ENCODE results near the gene TMEM240. TPM values are rescaled to one million over a fixed set of nuclear protein-coding genes. Genes with fewer than 3 reads are reported as not detected.
"Not testable (repeated sequence)": the region's sequence is repeated elsewhere in the genome, so short reads cannot be mapped to it uniquely, and the experiment has no call there.

TMEM240 gene
- total RNA-seq, 2 experiments from 2014 or later, result not detected

DNA sequence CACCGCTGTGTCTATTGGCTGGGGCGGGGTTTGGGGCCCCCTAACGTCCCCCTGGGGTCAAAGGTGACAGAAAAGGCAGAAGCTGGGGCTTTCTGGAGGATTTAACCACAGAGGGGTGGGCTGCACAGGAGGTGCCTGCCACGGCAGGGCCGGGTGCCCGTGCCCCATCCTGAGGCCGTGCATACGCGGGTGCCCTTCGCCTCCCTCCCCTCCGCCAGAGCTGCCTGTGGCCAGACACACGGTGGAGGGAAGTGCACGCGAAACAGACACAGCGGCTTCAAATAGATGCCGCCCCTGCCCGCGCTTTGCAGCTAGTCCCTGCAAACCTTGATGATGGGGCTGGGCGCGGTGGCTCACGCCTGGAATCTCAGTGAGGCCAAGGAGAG lies 31.0 kb downstream of the TMEM240 start:
- not testable (repeated sequence) for H3K27me3 Mint-ChIP-seq (ENCODE audit: low read depth); H3K36me3 Mint-ChIP-seq (ENCODE audit: low read depth); H3K9me3 Mint-ChIP-seq; H3K27ac Mint-ChIP-seq; H3K4me3 Mint-ChIP-seq; DNase-seq
- intact Hi-C loops (cut with micrococcal nuclease), result loop anchor here (5.0 kb wide), 1 partner anchor 202 kb away; the partner anchor contains the start of genes ACAP3 and PUSL1
- peaks cover 19% of the 10 kb centered on the region for H3K4me1 Mint-ChIP-seq (ENCODE audit: low read depth)
- CTCF ChIA-PET, result interaction anchor here (0.7 kb wide), 1 partner anchor 120 kb away, joined by 4 read pairs; no protein-coding TSS in a partner anchor

DNA sequence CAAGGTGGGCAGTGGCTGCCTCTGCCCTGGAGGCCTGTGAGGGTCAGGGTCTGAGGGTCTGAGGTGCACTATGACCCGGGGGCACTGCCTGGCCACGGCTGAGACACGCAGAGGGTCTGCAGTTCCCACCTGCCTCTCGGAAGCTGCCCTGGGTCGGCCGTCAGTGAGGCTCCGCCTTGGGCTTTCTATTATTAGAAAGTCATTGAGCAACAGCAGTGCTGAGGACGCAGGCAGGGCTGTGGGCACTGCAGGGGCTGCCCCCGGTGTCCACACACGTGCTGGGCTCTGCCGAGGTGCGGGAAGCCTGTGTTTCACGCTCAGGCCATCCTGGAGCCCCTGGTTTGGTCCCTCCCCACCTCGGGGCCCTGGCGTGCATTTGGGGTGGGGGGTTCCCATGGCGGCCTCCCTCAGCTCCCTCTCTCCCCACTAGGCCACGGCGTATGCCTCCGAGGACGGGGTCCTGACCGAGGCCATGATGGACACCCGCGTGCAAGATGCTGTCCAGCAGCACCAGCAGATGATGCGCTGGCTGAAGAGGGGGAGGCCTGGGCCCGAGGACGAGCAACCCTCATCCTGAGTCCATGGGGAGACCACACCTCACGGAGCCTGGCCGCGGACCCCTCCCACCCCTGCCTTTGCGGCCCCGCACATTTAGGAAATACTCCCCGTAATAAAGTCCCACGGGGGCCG lies 31.5 kb downstream of the TMEM240 start:
- intact Hi-C loops (cut with micrococcal nuclease), result loop anchor here (5.0 kb wide), 1 partner anchor 202 kb away; the partner anchor contains the start of genes ACAP3 and PUSL1
- CTCF ChIA-PET; H3K27ac Mint-ChIP-seq; DNase-seq; H3K4me3 Mint-ChIP-seq; H3K36me3 Mint-ChIP-seq (ENCODE audit: low read depth); H3K27me3 Mint-ChIP-seq (ENCODE audit: low read depth); H3K9me3 Mint-ChIP-seq: not testable (repeated sequence)
- H3K4me1 Mint-ChIP-seq (ENCODE audit: low read depth), result peaks cover 19% of the 10 kb centered on the region

DNA sequence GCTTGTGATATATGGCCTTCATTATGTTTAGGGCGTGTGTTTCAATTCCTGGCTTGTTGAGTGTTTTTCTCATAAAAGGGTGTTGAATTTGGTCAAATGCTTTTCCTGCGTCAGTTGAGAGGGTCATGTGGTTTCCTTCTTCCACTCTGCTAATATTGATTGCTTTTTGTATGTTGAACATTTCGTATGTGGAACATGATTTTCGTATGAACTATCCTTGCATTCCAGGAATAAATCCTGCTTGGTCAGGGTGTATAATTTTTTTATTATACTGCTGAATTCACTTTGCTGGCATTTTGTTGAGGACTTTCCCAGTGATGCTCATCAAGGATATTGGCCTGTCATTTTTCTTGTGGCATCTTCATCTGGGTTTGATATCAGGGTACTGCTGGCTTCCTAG lies 33.1 kb downstream of the TMEM240 start:
- no peak overlapping the region for H3K4me3 Mint-ChIP-seq
- CTCF ChIA-PET, result no interaction called here
- no peaks in the 10 kb centered on the region for H3K9me3 Mint-ChIP-seq
- H3K36me3 Mint-ChIP-seq (ENCODE audit: low read depth), result no peaks in the 10 kb centered on the region
- peaks cover 15% of the 10 kb centered on the region for H3K4me1 Mint-ChIP-seq (ENCODE audit: low read depth)
- intact Hi-C loops (cut with micrococcal nuclease), result loop anchor here (5.0 kb wide), 1 partner anchor 200 kb away; the partner anchor contains the start of genes ACAP3 and PUSL1
- DNase-seq, result no peak
- H3K27me3 Mint-ChIP-seq (ENCODE audit: low read depth), result no peaks in the 10 kb centered on the region
- H3K27ac Mint-ChIP-seq, result no peak overlapping the region

DNA sequence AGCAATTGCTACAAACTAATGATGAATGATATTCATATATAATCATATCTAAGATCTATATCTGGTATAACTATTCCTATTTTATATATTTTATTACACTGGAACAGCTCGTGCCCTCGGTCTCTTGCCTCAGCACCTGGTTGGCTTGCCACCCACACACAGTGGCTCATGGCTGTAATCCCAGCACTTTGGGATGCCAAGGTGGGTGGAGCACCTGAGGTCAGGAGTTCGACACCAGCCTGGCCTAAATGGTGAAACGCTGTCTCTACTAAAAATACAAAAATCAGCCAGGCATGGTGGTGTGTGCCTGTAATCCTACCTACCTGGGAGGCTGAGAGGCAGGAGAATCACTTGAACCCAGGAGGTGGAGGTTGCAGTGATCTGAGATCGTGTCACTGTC lies 34.6 kb downstream of the TMEM240 start:
- H3K27me3 Mint-ChIP-seq (ENCODE audit: low read depth); DNase-seq; H3K9me3 Mint-ChIP-seq; H3K27ac Mint-ChIP-seq; H3K36me3 Mint-ChIP-seq (ENCODE audit: low read depth): not testable (repeated sequence)
- peak overlapping the region; percentile 67 for H3K4me3 Mint-ChIP-seq
- peaks cover 12% of the 10 kb centered on the region for H3K4me1 Mint-ChIP-seq (ENCODE audit: low read depth)
- intact Hi-C loops (cut with micrococcal nuclease), result loop anchor here (1.0 to 5.0 kb wide), 6 partner anchors 35 to 198 kb away; partner anchors contain the start of genes ACAP3, ATAD3B, CCNL2 and MRPL20
- CTCF ChIA-PET, result interaction anchor here (1.2 kb wide), 1 partner anchor 64 kb away, joined by 3 read pairs; no protein-coding TSS in a partner anchor

DNA sequence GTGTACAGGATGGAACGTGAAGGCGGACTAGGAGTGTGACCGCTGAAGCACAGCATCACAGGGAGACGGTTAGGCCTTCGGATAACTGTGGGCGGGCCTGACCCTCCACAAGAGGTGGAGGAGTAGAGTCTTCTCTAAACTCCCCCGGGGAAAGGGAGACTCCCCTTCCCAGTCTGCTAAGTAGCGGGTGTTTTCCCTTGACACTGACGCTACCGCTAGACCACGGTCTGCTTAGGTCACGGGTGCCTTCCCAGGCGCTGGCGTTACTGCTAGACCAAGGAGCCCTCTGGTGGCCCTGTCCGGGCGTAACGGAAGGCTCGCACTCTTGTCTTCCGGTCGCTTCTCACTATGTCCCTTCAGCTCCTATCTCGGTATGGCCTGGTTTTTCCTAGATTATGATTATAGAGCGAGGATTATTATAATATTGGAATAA lies 35.0 kb downstream of the TMEM240 start:
- H3K4me3 Mint-ChIP-seq, result peak overlapping the region; percentile 67
- not testable (repeated sequence) for H3K27me3 Mint-ChIP-seq (ENCODE audit: low read depth); H3K36me3 Mint-ChIP-seq (ENCODE audit: low read depth); H3K9me3 Mint-ChIP-seq
- peak overlapping the region; percentile 92 for H3K27ac Mint-ChIP-seq
- DNase-seq, result peak; percentile 64
- intact Hi-C loops (cut with micrococcal nuclease), result loop anchor here (1.0 to 5.0 kb wide), 6 partner anchors 35 to 198 kb away; partner anchors contain the start of genes ACAP3, ATAD3B, CCNL2 and MRPL20
- peaks cover 11% of the 10 kb centered on the region for H3K4me1 Mint-ChIP-seq (ENCODE audit: low read depth)
- CTCF ChIA-PET, result interaction anchor here (0.6 to 1.4 kb wide), 9 partner anchors 13 to 192 kb away, joined by 3 to 5 read pairs (median 3); no protein-coding TSS in a partner anchor

DNA sequence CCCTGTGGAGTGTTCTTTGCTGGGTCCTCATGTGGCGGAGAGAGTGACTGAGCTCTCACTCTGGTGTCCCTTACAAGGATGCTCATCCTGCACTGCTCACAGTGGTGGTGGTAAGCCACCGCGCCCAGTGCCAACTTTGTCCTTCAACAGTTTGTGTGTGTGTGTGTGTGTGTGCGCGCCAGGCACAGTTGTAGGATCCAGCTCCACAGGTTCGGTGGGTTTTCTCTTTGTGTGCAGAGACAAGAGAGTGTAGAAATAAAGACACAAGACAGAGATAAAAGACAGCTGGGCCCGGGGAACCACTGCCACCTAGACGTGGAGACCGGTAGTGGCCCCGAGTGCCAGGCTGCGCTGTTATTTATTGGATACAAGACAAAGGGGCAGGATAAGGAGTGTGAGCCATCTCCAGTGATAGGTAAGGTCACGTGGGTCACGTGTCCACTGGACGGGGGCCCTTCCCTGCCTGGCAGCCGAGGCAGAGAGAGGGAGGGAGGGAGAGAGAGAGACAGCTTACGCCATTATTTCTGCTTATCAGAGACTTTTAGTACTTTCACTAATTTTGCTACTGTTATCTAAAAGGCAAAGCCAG lies 35.6 kb downstream of the TMEM240 start:
- DNase-seq, result peak; percentile 89
- peaks cover 11% of the 10 kb centered on the region for H3K4me1 Mint-ChIP-seq (ENCODE audit: low read depth)
- H3K36me3 Mint-ChIP-seq (ENCODE audit: low read depth); H3K27me3 Mint-ChIP-seq (ENCODE audit: low read depth); H3K9me3 Mint-ChIP-seq: not testable (repeated sequence)
- CTCF ChIA-PET, result interaction anchor here (0.6 to 1.4 kb wide), 11 partner anchors 12 to 214 kb away, joined by 3 to 5 read pairs (median 3); no protein-coding TSS in a partner anchor
- H3K4me3 Mint-ChIP-seq, result peak overlapping the region; percentile 67
- intact Hi-C loops (cut with micrococcal nuclease), result loop anchor here (1.0 to 5.0 kb wide), 6 partner anchors 34 to 198 kb away; partner anchors contain the start of genes ACAP3, ATAD3B, CCNL2 and MRPL20
- peak overlapping the region; percentile 92 for H3K27ac Mint-ChIP-seq

DNA sequence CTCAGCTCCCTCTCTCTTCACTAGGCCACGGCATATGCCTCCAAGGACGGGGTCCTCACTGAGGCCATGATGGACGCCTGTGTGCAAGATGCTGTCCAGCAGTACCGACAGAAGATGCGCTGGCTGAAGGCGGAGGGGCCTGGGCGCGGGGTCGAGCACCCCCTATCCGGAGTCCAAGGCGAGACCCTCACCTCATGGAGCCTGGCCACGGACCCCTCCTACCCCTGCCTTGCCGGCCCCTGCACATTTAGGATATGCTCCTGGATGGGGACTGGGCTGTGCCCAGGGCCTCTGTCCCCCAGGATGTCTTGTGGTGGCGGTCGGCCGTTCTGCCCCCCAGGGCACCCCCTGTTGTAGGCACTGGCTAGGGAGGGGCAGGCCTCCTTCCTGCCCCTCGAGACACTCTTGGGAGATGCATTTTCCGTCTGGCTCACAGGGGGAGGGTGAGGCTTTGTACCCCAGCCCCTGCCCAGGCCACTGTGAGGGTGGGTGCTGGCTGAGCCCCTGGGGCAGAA lies 44.9 kb downstream of the TMEM240 start:
- intact Hi-C loops (cut with micrococcal nuclease); CTCF ChIA-PET; DNase-seq; H3K27ac Mint-ChIP-seq; H3K4me3 Mint-ChIP-seq; H3K27me3 Mint-ChIP-seq (ENCODE audit: low read depth); H3K9me3 Mint-ChIP-seq; H3K4me1 Mint-ChIP-seq (ENCODE audit: low read depth): not testable (repeated sequence)
- peaks cover 33% of the 10 kb centered on the region for H3K36me3 Mint-ChIP-seq (ENCODE audit: low read depth)

DNA sequence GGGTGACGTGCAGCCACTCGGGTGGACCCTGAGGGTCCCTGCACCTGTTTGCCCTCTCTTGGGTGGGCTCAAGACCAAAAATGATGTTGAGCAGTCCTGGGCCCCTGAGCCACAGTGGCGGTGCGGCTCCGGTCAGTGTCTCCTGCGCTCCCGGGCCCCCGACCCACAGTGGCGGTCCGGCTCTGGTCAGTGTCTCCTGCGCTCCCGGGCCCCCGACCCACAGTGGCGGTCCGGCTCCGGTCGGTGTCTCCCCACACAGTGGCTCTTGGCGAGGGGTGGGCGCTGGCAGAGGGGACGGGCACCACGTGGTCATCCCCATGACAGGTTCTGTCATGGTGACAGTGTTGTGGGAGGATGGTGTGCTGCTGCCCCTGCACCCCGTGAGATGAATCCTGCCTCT lies 46.1 kb downstream of the TMEM240 start:
- intact Hi-C loops (cut with micrococcal nuclease); H3K4me3 Mint-ChIP-seq; H3K27ac Mint-ChIP-seq; H3K9me3 Mint-ChIP-seq; CTCF ChIA-PET; DNase-seq; H3K27me3 Mint-ChIP-seq (ENCODE audit: low read depth); H3K4me1 Mint-ChIP-seq (ENCODE audit: low read depth): not testable (repeated sequence)
- peaks cover 38% of the 10 kb centered on the region for H3K36me3 Mint-ChIP-seq (ENCODE audit: low read depth)

DNA sequence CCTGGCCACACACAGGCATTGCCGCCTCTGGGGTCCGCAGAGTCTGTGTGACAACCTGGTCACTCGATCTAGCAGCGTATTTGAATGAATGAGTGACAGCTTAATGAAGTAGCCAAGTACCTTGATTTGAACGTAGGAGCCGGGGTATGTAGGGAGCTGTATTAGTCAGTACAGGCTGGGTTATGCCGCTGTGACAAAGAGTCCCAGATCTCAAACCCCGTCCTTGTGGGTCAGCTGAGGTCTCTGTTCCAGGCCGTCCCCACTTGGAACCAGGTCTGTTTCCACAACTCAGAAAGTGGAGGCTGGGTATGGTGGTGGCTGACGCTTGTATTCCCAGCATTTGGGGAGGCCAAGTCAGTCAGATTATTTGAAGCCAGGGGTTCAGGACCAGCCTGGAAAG lies 48.8 kb downstream of the TMEM240 start:
- Mint-ChIP-seq H3K9me3 (peaks cover 8% of the 10 kb centered on the region), H3K36me3 (ENCODE audit: low read depth) (peaks cover 48% of the 10 kb centered on the region), H3K4me3 (no peak overlapping the region), H3K4me1 (ENCODE audit: low read depth) (no peaks in the 10 kb centered on the region), H3K27ac (no peak overlapping the region), H3K27me3 (ENCODE audit: low read depth) (no peaks in the 10 kb centered on the region)
- intact Hi-C loops (cut with micrococcal nuclease), result no loop called here
- CTCF ChIA-PET, result no interaction called here
- no peak for DNase-seq

DNA sequence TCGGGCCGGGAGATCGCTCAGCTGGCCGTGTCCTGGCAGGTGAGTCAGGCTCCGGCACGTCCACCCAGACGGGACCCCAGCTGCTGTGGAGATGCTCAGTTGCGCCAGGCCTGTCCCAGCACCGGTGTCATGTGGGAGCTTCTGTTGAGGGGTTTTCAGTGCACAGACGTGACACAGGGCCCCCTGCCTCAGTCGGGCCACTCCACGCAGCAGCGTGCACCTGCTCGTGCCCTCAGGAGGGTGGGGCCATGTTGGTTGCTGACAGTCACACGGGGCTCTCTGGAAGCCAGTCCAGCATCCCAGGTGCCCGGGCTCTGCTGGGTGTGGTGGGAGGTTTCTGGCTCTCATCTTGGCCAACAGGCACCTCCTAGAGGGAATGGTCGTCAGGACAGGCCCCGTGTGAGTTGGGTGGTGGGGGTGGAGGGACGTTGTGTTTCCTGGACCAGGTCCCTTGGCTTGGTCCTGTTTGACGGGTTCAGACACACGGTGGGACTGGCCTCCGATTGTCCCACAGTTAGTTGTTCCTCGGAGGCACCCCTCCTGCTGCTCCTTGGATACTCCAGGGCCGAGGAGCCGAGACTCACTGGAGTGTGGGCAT lies 49.7 kb downstream of the TMEM240 start:
- CTCF ChIA-PET, result no interaction called here
- H3K27ac Mint-ChIP-seq, result no peak overlapping the region
- DNase-seq, result no peak
- no peaks in the 10 kb centered on the region for H3K27me3 Mint-ChIP-seq (ENCODE audit: low read depth)
- no peaks in the 10 kb centered on the region for H3K4me1 Mint-ChIP-seq (ENCODE audit: low read depth)
- H3K4me3 Mint-ChIP-seq, result no peak overlapping the region
- H3K9me3 Mint-ChIP-seq, result peaks cover 8% of the 10 kb centered on the region
- H3K36me3 Mint-ChIP-seq (ENCODE audit: low read depth), result peaks cover 47% of the 10 kb centered on the region
- intact Hi-C loops (cut with micrococcal nuclease), result no loop called here

DNA sequence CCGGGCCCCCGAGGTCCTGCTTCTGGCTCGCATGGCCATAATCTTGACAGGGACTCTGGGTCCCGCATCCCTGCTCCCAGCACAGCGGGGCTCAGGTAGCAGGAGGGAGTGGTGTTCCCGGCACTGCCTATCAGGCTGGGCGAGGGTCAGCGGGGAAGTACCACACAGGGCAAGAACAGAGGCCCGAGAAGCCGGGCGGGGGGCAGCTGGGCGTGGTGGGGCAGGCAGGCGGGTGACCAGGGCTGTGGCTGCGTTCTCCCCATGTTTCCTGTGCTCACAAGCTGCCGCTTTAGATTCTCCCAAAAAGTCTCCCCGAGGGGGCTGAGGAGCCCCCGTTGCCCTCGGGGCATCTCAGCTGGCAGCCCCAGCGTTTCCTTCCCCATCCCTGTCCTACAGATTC lies 50.6 kb downstream of the TMEM240 start:
- DNase-seq, result no peak
- peaks cover 8% of the 10 kb centered on the region for H3K9me3 Mint-ChIP-seq
- intact Hi-C loops (cut with micrococcal nuclease), result no loop called here
- CTCF ChIA-PET, result no interaction called here
- H3K36me3 Mint-ChIP-seq (ENCODE audit: low read depth), result peaks cover 44% of the 10 kb centered on the region
- no peaks in the 10 kb centered on the region for H3K4me1 Mint-ChIP-seq (ENCODE audit: low read depth)
- H3K27me3 Mint-ChIP-seq (ENCODE audit: low read depth), result no peaks in the 10 kb centered on the region
- H3K4me3 Mint-ChIP-seq, result no peak overlapping the region
- no peak overlapping the region for H3K27ac Mint-ChIP-seq

DNA sequence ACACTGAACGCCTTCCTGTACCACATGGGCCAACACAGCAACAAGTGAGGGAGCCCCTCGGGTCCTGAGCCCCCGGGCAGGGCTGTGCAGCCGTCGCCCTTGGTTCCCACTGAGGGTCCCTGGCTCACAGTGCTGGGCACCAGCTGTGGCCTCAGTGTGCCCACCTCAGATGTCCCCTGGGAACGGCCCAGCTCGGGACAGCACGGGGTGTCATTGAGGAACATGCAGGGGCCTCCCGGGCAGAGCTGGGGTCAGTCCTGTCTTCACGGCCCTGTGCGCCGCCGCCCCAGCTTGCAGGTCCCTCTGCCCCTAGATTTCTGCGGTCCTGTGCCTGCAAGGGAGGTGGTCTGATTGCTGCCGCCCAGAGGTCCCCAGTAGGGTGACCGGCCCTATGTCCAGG lies 51.2 kb downstream of the TMEM240 start:
- H3K27me3 Mint-ChIP-seq (ENCODE audit: low read depth), result no peaks in the 10 kb centered on the region
- intact Hi-C loops (cut with micrococcal nuclease), result no loop called here
- H3K27ac Mint-ChIP-seq, result no peak overlapping the region
- peaks cover 8% of the 10 kb centered on the region for H3K9me3 Mint-ChIP-seq
- no peak overlapping the region for H3K4me3 Mint-ChIP-seq
- CTCF ChIA-PET, result no interaction called here
- H3K4me1 Mint-ChIP-seq (ENCODE audit: low read depth), result no peaks in the 10 kb centered on the region
- H3K36me3 Mint-ChIP-seq (ENCODE audit: low read depth), result peaks cover 48% of the 10 kb centered on the region
- DNase-seq, result no peak

Measured in activated naive CD4-positive, alpha-beta T cell treated with anti-CD3 and anti-CD28 coated beads for 36 hours (primary cell).